Right lobe of liver (tissue), 4 donors: ENCODE data around the gene RNF166.

Experiments used
- POLR2A ChIP-seq: fragments of 450-650 bp; IDR thresholded peaks from one replicate; pipeline ENCODE4 v1.6.1; 2017; ENCODE audit warnings: antibody characterized with exemption, mild to moderate bottlenecking
- TF ChIP-seq, protein P1 (sequence below), 4 donors: fragments of 200-600 bp in 3 of 4; fragments of 450-650 bp in 1 of 4; IDR thresholded peaks; one replicate each; pipeline versions ENCODE4 v1.5.1 to v1.8.0; 2016 to 2022; ENCODE audit warnings: antibody characterized with exemption in 4 of 4, mild to moderate bottlenecking in 2 of 4
- donor health status: DM: no; HTN: no; CAD: no.
- donor health status: DM: no; HTN: no; CAD: no.
- donor health status: DM: no; HTN: yes; CAD: no.

- TF ChIP-seq, protein P1, sequence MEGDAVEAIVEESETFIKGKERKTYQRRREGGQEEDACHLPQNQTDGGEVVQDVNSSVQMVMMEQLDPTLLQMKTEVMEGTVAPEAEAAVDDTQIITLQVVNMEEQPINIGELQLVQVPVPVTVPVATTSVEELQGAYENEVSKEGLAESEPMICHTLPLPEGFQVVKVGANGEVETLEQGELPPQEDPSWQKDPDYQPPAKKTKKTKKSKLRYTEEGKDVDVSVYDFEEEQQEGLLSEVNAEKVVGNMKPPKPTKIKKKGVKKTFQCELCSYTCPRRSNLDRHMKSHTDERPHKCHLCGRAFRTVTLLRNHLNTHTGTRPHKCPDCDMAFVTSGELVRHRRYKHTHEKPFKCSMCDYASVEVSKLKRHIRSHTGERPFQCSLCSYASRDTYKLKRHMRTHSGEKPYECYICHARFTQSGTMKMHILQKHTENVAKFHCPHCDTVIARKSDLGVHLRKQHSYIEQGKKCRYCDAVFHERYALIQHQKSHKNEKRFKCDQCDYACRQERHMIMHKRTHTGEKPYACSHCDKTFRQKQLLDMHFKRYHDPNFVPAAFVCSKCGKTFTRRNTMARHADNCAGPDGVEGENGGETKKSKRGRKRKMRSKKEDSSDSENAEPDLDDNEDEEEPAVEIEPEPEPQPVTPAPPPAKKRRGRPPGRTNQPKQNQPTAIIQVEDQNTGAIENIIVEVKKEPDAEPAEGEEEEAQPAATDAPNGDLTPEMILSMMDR (IDR thresholded peaks at IDR 0.05): no peak
- TF ChIP-seq POLR2A: peak; percentile 24
Measured at GRCh38 chr16:88703486-88704309, 2.5 kb downstream of the RNF166 start.
